GM23248 (cell line): ENCODE measurements around the gene RPL13. TPM values are rescaled to one million over a fixed set of nuclear protein-coding genes. Genes with fewer than 3 reads are reported as not detected.

Source experiments
- DNase-seq: peaks from one replicate; pipeline ENCODE4 v3.0.0-alpha.2; 2015
- H2AFZ ChIP-seq: fragments of 200-600 bp; sonication (generic); 2 replicates; pipeline ENCODE4 v1.6.1; 2016; ENCODE audit warnings: antibody characterized with exemption
- H3F3A ChIP-seq: fragments of 200-600 bp; sonication (generic); 2 replicates; pipeline ENCODE4 v1.6.1; 2016; ENCODE audit warnings: mild to moderate bottlenecking, antibody characterized with exemption, mixed run types; ENCODE audit not compliant: insufficient read depth
- H3K27ac ChIP-seq: fragments of 200-600 bp; sonication (generic); 2 replicates; pipeline ENCODE4 v1.5.1; 2016; ENCODE audit warnings: mild to moderate bottlenecking
- H3K27me3 ChIP-seq: fragments of 200-600 bp; sonication (generic); replicated peaks from 2 replicates; pipeline ENCODE4 v1.6.1; 2016; ENCODE audit warnings: mild to moderate bottlenecking; ENCODE audit not compliant: insufficient read depth
- H3K36me3 ChIP-seq: fragments of 200-600 bp; sonication (generic); 2 replicates; pipeline ENCODE4 v1.6.1; 2016; ENCODE audit warnings: low read depth, mild to moderate bottlenecking
- H3K4me1 ChIP-seq: fragments of 200-600 bp; sonication (generic); 2 replicates; pipeline ENCODE4 v1.6.1; 2016; ENCODE audit warnings: mild to moderate bottlenecking; ENCODE audit not compliant: insufficient read depth
- H3K4me2 ChIP-seq: fragments of 200-600 bp; sonication (generic); one replicate; pipeline ENCODE4 v1.6.1; 2016; ENCODE audit warnings: mild to moderate bottlenecking; ENCODE audit not compliant: unreplicated experiment
- H3K4me3 ChIP-seq: fragments of 200-600 bp; sonication (generic); 2 replicates; pipeline ENCODE4 v1.5.1; 2016; ENCODE audit warnings: mild to moderate bottlenecking
- H3K79me2 ChIP-seq: fragments of 200-600 bp; sonication (generic); 2 replicates; pipeline ENCODE4 v1.6.1; 2016; ENCODE audit warnings: mild to moderate bottlenecking; ENCODE audit not compliant: insufficient read depth
- H3K9ac ChIP-seq: fragments of 200-600 bp; sonication (generic); 2 replicates; pipeline ENCODE4 v1.6.1; 2016; ENCODE audit warnings: mild to moderate bottlenecking
- H3K9me2 ChIP-seq: fragments of 200-600 bp; sonication (generic); 2 replicates; pipeline ENCODE4 v1.6.1; 2016; ENCODE audit warnings: mixed run types, mild to moderate bottlenecking, moderate library complexity; ENCODE audit not compliant: insufficient read depth
- H3K9me3 ChIP-seq: fragments of 200-600 bp; sonication (generic); one replicate; pipeline ENCODE4 v1.6.1; 2017; ENCODE audit warnings: low read depth
- H4K20me1 ChIP-seq: fragments of 200-600 bp; sonication (generic); 2 replicates; pipeline ENCODE4 v1.6.0; 2016; ENCODE audit not compliant: insufficient read depth
- EZH2 ChIP-seq: fragments of 200-600 bp; sonication (generic); IDR thresholded peaks from 2 replicates; pipeline ENCODE4 v1.6.1; 2018; ENCODE audit warnings: antibody characterized with exemption, mild to moderate bottlenecking; ENCODE audit not compliant: insufficient read depth, poor library complexity, severe bottlenecking
- EZH2phosphoT487 ChIP-seq: fragments of 200-600 bp; sonication (generic); IDR thresholded peaks from 2 replicates; pipeline ENCODE4 v1.6.1; 2018; ENCODE audit warnings: antibody characterized with exemption, moderate library complexity, mild to moderate bottlenecking, low read depth; ENCODE audit not compliant: insufficient read depth
- WGBS, 2 experiments: methylation state at CpG; one replicate each; pipeline ENCODE4 v1.1.6; 2015 to 2017; ENCODE audit warnings: low lambda C conversion rate in 2 of 2, low coverage in 1 of 2; ENCODE audit errors: missing lambda C conversion rate in 2 of 2; 5-methylcytosine and 5-hydroxymethylcytosine counted together
- in situ Hi-C: fragments of 300-500 bp; cut with MboI; formaldehyde crosslinking; loops from 2 replicates; pipeline ENCODE4 v1.15.0; 2020
- polyA plus RNA-seq: library from polyadenylated mRNA; unstranded; fragments of >200 nt; fragmentation: Nextera tagmentation; extraction: Ambion mirVana; gene quantifications from 2 replicates; pipeline ENCODE4 v1.2.1, GENCODE V29; 2016
- total RNA-seq: library from RNA; depleted of rRNA; stranded (reverse); fragments of >200 nt; shearing (Covaris generic); gene quantifications from 2 replicates; pipeline ENCODE4 v1.2.3, GENCODE V29; 2014

The RPL13 gene
- total and polyA plus RNA-seq, 2 experiments from 2014 or later: 1,418 to 3,580 TPM

DNA sequence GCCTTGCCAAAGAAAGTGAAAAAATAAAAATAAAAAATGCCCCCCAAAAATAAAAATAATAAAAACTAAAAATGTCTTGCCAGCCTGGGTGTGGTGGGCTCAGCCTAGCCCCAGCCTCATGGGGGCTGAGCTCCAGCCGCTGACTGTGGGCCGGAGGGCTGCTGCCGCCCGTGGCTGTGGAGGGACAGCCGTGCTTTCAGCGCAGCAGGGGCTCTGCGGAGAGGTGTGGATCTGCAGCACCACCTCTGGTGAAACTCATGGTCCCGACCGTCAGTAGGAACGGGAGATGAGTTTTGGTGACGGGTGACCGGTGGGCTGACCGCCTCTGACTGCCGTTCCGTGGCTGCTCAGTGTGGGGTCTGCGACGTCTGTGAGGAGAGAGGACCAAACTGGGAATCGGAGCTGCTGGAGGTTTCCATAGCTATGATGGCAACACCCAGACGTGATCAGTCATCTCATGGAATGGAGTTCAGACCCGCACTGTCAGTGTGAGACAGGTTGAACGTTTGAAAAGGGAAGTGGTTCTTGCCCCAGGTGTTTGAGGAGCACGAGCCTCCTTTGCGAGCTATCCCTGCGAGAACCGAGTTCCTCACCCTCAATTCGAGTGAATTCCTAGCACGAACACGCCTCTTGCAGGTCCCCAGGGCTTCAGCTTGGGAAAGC is 12.0 kb upstream of the RPL13 start:
- DNase-seq: no peak
- H3K27ac ChIP-seq: no peak overlapping the region
- WGBS, 2 experiments: 95% methylated on average over 28 of the region's 28 CpGs
- no peaks in the 10 kb centered on the region for H3K79me2 ChIP-seq
- TF ChIP-seq EZH2 (no peak), EZH2phosphoT487 (no peak)
- no peaks in the 10 kb centered on the region for H3K9me3 ChIP-seq
- no peak overlapping the region for H2AFZ ChIP-seq
- no peak overlapping the region for H3K4me3 ChIP-seq
- H3K27me3 ChIP-seq: no peaks in the 10 kb centered on the region
- H3F3A ChIP-seq: no peaks in the 10 kb centered on the region
- no peaks in the 10 kb centered on the region for H3K9me2 ChIP-seq
- no peaks in the 10 kb centered on the region for H3K4me1 ChIP-seq
- H3K4me2 ChIP-seq: no peak overlapping the region
- H3K9ac ChIP-seq: no peak overlapping the region
- no peaks in the 10 kb centered on the region for H4K20me1 ChIP-seq
- in situ Hi-C loops: no loop called here
- H3K36me3 ChIP-seq: peaks cover 5% of the 10 kb centered on the region; the same call in 1 of the 2 replicates

GRCh38 chr16:89549007-89549700 is 11.3 kb upstream of the RPL13 start:
- Histone ChIP-seq H3K36me3 (peaks cover 5% of the 10 kb centered on the region; the same call in 1 of the 2 replicates), H3K27me3 (no peaks in the 10 kb centered on the region), H3K4me3 (no peak overlapping the region), H3K79me2 (no peaks in the 10 kb centered on the region), H3K4me1 (no peaks in the 10 kb centered on the region), H3K9me3 (no peaks in the 10 kb centered on the region), H3F3A (no peaks in the 10 kb centered on the region), H2AFZ (no peak overlapping the region), H4K20me1 (no peaks in the 10 kb centered on the region), H3K9ac (no peak overlapping the region), H3K4me2 (no peak overlapping the region), H3K27ac (no peak overlapping the region), H3K9me2 (no peaks in the 10 kb centered on the region)
- no peak for DNase-seq
- WGBS, 2 experiments: 93 to 94% methylated on average over 10 of the region's 10 CpGs
- in situ Hi-C loops: no loop called here
- TF ChIP-seq EZH2 (no peak), EZH2phosphoT487 (no peak)

DNA sequence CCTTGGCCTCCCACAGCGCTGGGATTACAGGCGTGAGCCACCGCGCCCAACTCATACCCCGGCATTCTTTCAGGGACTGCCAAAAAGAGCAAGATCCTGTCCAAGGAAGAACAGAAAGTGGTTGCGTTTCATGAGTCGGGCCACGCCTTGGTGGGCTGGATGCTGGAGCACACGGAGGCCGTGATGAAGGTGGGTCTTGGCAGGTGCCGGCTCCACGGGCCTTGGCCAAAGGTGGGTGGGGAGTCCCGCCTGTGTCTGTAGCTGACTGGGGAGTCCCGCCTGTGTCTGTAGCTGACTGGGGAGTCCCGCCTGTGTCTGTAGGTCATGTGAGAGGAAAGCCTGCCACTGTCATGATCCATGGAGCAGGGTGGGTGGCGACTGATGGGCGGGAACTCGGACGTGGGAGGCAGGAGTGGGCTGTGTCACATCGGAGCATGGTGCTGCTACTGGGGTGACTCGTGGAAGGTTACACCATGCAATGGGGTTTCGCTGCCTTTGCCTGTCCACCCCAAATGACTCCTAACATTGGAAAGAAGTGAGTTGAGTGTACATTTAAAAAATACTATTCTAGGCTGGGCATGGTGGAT is 10.0 kb upstream of the RPL13 start:
- no peak overlapping the region for H3K27ac ChIP-seq
- H3K9me3 ChIP-seq: no peaks in the 10 kb centered on the region
- WGBS, 2 experiments: 93 to 94% methylated on average over 20 to 22 of the region's 22 CpGs
- H3K79me2 ChIP-seq: no peaks in the 10 kb centered on the region
- DNase-seq: no peak
- H3K9ac ChIP-seq: no peak overlapping the region
- H3K4me3 ChIP-seq: no peak overlapping the region
- H3F3A ChIP-seq: no peaks in the 10 kb centered on the region
- TF ChIP-seq EZH2phosphoT487 (no peak), EZH2 (no peak)
- no peaks in the 10 kb centered on the region for H3K9me2 ChIP-seq
- H3K27me3 ChIP-seq: no peaks in the 10 kb centered on the region
- in situ Hi-C loops: no loop called here
- H3K4me2 ChIP-seq: no peak overlapping the region
- H4K20me1 ChIP-seq: no peaks in the 10 kb centered on the region
- no peak overlapping the region for H2AFZ ChIP-seq
- H3K36me3 ChIP-seq: peaks cover 5% of the 10 kb centered on the region; the same call in 1 of the 2 replicates
- H3K4me1 ChIP-seq: no peaks in the 10 kb centered on the region

DNA sequence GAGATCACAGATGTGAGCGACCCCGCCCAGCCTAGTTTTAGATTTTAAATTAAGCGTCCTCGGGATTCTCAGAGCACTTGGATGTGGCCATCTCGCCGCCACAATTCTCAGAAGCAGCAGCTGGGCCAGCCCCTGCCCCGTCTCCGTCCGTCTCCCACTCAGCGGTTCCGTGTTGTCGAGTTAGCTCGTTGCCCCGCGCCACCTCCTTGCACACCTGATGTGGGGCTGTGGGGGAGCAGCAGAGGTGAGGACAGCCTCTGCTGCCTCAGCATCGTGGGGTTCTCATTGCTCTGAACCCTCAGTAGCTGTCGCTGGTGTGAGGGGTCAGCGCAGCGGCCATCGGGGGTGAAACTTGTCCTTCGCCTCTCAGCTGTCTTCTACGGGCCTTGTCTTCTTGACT is 8.2 kb upstream of the RPL13 start:
- H3K27ac ChIP-seq: no peak overlapping the region
- 93 to 95% methylated on average over 22 of the region's 22 CpGs for WGBS, 2 experiments
- no peak overlapping the region for H3K4me3 ChIP-seq
- H3F3A ChIP-seq: no peaks in the 10 kb centered on the region
- H3K4me2 ChIP-seq: no peak overlapping the region
- no peak overlapping the region for H2AFZ ChIP-seq
- H3K79me2 ChIP-seq: no peaks in the 10 kb centered on the region
- H4K20me1 ChIP-seq: no peaks in the 10 kb centered on the region
- DNase-seq: no peak
- no peak for TF ChIP-seq EZH2phosphoT487
- no peak for TF ChIP-seq EZH2
- in situ Hi-C loops: no loop called here
- no peaks in the 10 kb centered on the region for H3K9me2 ChIP-seq
- H3K9ac ChIP-seq: no peak overlapping the region
- no peaks in the 10 kb centered on the region for H3K27me3 ChIP-seq
- peaks cover 5% of the 10 kb centered on the region; the same call in 1 of the 2 replicates for H3K36me3 ChIP-seq
- no peaks in the 10 kb centered on the region for H3K4me1 ChIP-seq
- no peaks in the 10 kb centered on the region for H3K9me3 ChIP-seq
